Measurements from ENCODE around the gene FGD3. TPM values are rescaled to one million over a fixed set of nuclear protein-coding genes. Genes with fewer than 3 reads are reported as not detected.
"Not testable (repeated sequence)": the region's sequence is repeated elsewhere in the genome, so short reads cannot be mapped to it uniquely, and the experiment has no call there.

FGD3 gene
- 100 to 1,000 TPM; 104 to 107 TPM for total RNA-seq

- POLR2A ChIA-PET, result interaction anchor here (1.1 to 1.2 kb wide), 2 partner anchors 17 to 151 kb away, joined by 3 to 4 read pairs; no protein-coding TSS in a partner anchor
- peaks cover 39% of the 10 kb centered on the region for H3K4me1 Mint-ChIP-seq (ENCODE audit: low read depth)
- peak; percentile 52 for DNase-seq
These were observed at the start of gene FGD3 for GRCh38 chr9:92947268-92948037. Gene FGD3 (plus strand): TSS chr9:92947523. CDS start chr9:92976257, 28,734 bp downstream.

DNA sequence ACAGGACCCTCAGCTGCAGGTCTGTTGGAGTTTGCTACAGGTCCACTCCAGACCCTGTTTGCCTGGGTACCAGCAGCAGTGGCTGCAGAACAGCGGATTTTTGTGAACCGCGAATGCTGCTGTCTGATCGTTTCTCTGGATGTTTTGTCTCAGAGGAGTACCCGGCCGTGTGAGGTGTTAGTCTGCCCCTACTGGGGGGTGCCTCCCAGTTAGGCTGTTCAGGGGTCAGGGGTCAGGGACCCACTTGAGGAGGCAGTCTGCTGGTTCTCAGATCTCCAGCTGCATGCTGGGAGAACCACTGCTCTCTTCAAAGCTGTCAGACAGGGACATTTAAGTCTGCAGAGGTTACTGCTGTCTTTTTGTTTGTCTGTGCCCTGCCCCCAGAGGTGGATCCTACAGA, 42.2 kb upstream of the FGD3 start:
- H3K27ac Mint-ChIP-seq; H3K27me3 Mint-ChIP-seq (ENCODE audit: low read depth); H3K9me3 Mint-ChIP-seq (ENCODE audit: insufficient read depth); POLR2A ChIA-PET; DNase-seq; H3K36me3 Mint-ChIP-seq (ENCODE audit: low read depth); H3K4me3 Mint-ChIP-seq; CTCF ChIA-PET; H3K4me1 Mint-ChIP-seq (ENCODE audit: low read depth); ATAC-seq: not testable (repeated sequence)

More at GRCh38 chr9:92947268-92948037, at the start of gene FGD3:
- Mint-ChIP-seq H3K36me3 (ENCODE audit: low read depth) (peaks cover 5% of the 10 kb centered on the region), H3K9me3 (ENCODE audit: insufficient read depth) (no peaks in the 10 kb centered on the region), H3K4me3 (peak within 1 kb of the TSS; percentile 76), H3K27ac (peak within 1 kb of the TSS; percentile 63), H3K27me3 (ENCODE audit: low read depth) (peaks cover 8% of the 10 kb centered on the region)
- CTCF ChIA-PET, result no interaction called here
- ATAC-seq, result peak; percentile 91

DNA sequence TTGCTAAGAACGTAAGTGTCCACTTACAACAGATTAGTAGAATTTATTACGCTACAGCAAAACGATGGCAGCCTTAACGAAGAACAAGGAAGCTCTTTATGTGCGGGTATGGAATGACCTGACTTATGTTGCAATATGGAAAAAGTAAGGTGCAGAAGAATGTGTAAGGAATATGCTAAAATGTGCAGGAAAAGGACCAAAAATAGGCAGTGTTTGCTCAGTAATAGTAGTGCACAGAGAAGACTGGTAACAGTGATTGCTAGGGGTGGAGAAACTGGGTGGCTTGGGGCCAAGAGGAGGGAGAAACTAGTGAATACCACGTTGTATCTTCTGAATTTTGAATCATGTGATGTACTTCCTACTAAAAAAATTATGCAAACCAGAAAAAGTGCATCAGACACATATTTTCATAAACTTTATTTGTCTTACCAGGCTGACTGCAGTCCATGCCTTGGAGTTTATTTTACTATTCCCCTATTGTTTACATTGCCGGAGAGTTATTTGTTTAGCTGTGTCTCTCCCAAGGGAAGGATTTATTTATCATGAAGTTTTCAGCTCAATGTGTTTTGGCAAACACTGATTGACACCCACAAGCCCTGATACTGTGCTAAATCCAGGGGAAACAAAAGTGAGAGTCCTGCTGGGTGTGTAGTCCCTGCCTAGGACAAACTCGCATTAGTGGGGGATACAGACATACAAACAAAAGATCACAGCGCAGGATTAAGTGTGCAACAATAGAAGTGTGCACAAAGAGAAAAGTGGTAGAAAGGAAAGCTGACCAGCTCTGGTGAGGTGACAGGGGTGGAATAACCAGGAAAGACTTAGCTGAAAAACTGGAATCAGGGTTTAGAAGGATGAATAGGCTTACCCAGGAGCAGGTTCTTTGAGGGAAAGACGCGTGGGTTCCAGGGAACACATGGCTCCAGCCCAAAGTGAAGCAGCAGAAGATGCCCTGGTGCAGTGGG, 35.5 kb upstream of the FGD3 start:
- Mint-ChIP-seq H3K4me3 (no peak overlapping the region), H3K4me1 (ENCODE audit: low read depth) (no peaks in the 10 kb centered on the region)

GRCh38 chr9:92917176-92917800, 30.0 kb upstream of the FGD3 start:
- ChIA-PET POLR2A (no interaction called here), CTCF (no interaction called here)
- peaks cover 6% of the 10 kb centered on the region for H3K27me3 Mint-ChIP-seq (ENCODE audit: low read depth)
- DNase-seq (no peak), ATAC-seq (no peak)
- no peaks in the 10 kb centered on the region for H3K9me3 Mint-ChIP-seq (ENCODE audit: insufficient read depth)
- H3K4me1 Mint-ChIP-seq (ENCODE audit: low read depth), result no peaks in the 10 kb centered on the region
- no peak overlapping the region for H3K4me3 Mint-ChIP-seq
- H3K36me3 Mint-ChIP-seq (ENCODE audit: low read depth), result no peaks in the 10 kb centered on the region
- H3K27ac Mint-ChIP-seq, result no peak overlapping the region

More for the DNA sequence above, 35.5 kb upstream of the FGD3 start:
- H3K27ac Mint-ChIP-seq, result no peak overlapping the region
- POLR2A ChIA-PET, result no interaction called here
- no peak for DNase-seq
- ATAC-seq, result no peak
- no peaks in the 10 kb centered on the region for H3K36me3 Mint-ChIP-seq (ENCODE audit: low read depth)
- H3K9me3 Mint-ChIP-seq (ENCODE audit: insufficient read depth), result no peaks in the 10 kb centered on the region
- peaks cover 10% of the 10 kb centered on the region for H3K27me3 Mint-ChIP-seq (ENCODE audit: low read depth)
- CTCF ChIA-PET, result no interaction called here

DNA sequence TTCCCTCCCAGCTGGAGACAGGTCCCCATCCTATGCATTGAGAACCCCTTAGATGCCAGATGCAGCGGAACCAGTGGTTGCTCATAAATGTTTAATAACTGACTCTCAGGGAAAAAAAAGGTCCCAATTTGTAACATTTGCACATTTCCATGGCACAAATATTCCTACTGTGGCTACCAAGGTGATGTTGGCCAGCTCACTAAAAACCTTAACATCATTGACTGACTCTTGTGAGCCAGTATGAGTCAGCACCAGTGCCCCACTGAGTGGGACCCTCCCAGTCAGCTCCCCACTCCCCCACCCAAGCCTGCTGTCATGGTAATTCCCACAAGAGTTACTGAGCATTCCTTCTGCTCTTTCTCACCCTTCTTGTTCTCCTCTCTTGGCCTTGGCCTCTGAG, 26.9 kb upstream of the FGD3 start:
- no peak for ATAC-seq
- Mint-ChIP-seq H3K27me3 (ENCODE audit: low read depth) (peaks cover 6% of the 10 kb centered on the region), H3K4me3 (no peak overlapping the region), H3K27ac (no peak overlapping the region), H3K36me3 (ENCODE audit: low read depth) (no peaks in the 10 kb centered on the region), H3K4me1 (ENCODE audit: low read depth) (no peaks in the 10 kb centered on the region), H3K9me3 (ENCODE audit: insufficient read depth) (no peaks in the 10 kb centered on the region)
- CTCF ChIA-PET, result no interaction called here
- POLR2A ChIA-PET, result interaction anchor here (0.9 kb wide), 1 partner anchor 34 kb away, joined by 3 read pairs; no protein-coding TSS in a partner anchor
- DNase-seq, result no peak

GRCh38 chr9:92931606-92932005, 15.7 kb upstream of the FGD3 start:
- Mint-ChIP-seq H3K27me3 (ENCODE audit: low read depth) (peaks cover 6% of the 10 kb centered on the region), H3K4me1 (ENCODE audit: low read depth) (no peaks in the 10 kb centered on the region), H3K4me3 (no peak overlapping the region), H3K9me3 (ENCODE audit: insufficient read depth) (no peaks in the 10 kb centered on the region), H3K36me3 (ENCODE audit: low read depth) (no peaks in the 10 kb centered on the region), H3K27ac (no peak overlapping the region)
- ChIA-PET CTCF (no interaction called here), POLR2A (no interaction called here)
- no peak for DNase-seq
- ATAC-seq, result no peak

GRCh38 chr9:92934321-92934720, 13.0 kb upstream of the FGD3 start:
- no peaks in the 10 kb centered on the region for H3K4me1 Mint-ChIP-seq (ENCODE audit: low read depth)
- peaks cover 13% of the 10 kb centered on the region for H3K27me3 Mint-ChIP-seq (ENCODE audit: low read depth)
- no peak for DNase-seq
- no peak overlapping the region for H3K27ac Mint-ChIP-seq
- H3K36me3 Mint-ChIP-seq (ENCODE audit: low read depth), result no peaks in the 10 kb centered on the region
- H3K9me3 Mint-ChIP-seq (ENCODE audit: insufficient read depth), result no peaks in the 10 kb centered on the region
- POLR2A ChIA-PET, result no interaction called here
- ATAC-seq, result no peak
- CTCF ChIA-PET, result no interaction called here
- no peak overlapping the region for H3K4me3 Mint-ChIP-seq

DNA sequence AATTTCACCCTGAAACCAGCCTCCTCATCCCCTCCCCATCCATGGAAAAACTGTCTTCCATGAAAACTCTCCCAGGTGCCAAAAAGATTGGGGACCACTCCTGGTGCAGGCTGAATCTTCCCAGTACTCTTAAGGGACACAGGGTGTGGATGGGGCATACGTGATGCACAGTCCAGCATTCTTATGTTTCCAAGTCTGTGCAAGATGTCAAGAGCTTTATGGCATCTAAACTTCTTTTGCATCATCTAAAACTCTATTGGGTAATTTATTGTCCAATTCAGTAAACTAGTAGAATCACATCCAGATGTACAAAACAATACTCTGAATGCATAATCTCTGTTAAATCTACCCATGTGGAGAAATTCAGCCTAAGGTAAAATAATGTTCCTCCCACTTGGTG, 9.3 kb upstream of the FGD3 start:
- Mint-ChIP-seq H3K36me3 (ENCODE audit: low read depth) (no peaks in the 10 kb centered on the region), H3K27ac (no peak overlapping the region), H3K27me3 (ENCODE audit: low read depth) (peaks cover 11% of the 10 kb centered on the region), H3K4me1 (ENCODE audit: low read depth) (no peaks in the 10 kb centered on the region), H3K9me3 (ENCODE audit: insufficient read depth) (no peaks in the 10 kb centered on the region), H3K4me3 (no peak overlapping the region)
- ATAC-seq (no peak), DNase-seq (no peak)
- ChIA-PET POLR2A (no interaction called here), CTCF (no interaction called here)

DNA sequence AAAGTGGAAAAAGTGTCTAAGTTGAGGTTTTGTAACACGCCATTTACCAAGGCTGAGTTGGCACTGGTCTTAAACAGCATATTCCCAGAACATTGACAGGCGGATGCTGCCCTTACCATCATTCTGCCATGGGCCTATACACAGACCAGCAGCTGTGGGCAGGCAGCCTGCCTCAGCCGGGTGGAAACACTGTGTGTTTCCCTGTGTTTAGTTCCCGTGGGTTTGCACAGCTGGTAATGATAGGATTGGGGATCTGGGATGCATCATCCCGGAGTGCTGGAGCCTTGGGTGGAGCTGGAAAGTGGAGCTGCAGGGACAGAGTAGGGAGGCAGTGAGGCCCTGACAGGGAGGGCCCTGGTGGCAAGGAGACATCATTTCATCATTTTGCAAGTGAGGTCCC, 5.5 kb upstream of the FGD3 start:
- CTCF ChIA-PET, result no interaction called here
- H3K4me3 Mint-ChIP-seq, result no peak overlapping the region
- peaks cover 13% of the 10 kb centered on the region for H3K27me3 Mint-ChIP-seq (ENCODE audit: low read depth)
- H3K4me1 Mint-ChIP-seq (ENCODE audit: low read depth), result peaks cover 5% of the 10 kb centered on the region
- H3K36me3 Mint-ChIP-seq (ENCODE audit: low read depth), result peaks cover 5% of the 10 kb centered on the region
- H3K9me3 Mint-ChIP-seq (ENCODE audit: insufficient read depth), result no peaks in the 10 kb centered on the region
- no peak overlapping the region for H3K27ac Mint-ChIP-seq
- POLR2A ChIA-PET, result no interaction called here
- ATAC-seq (no peak), DNase-seq (no peak)

GRCh38 chr9:92942688-92943616, 4.4 kb upstream of the FGD3 start:
- H3K27ac Mint-ChIP-seq, result no peak overlapping the region
- H3K4me1 Mint-ChIP-seq (ENCODE audit: low read depth), result peaks cover 14% of the 10 kb centered on the region
- no peak overlapping the region for H3K4me3 Mint-ChIP-seq
- no peaks in the 10 kb centered on the region for H3K9me3 Mint-ChIP-seq (ENCODE audit: insufficient read depth)
- DNase-seq (no peak), ATAC-seq (no peak)
- peaks cover 5% of the 10 kb centered on the region for H3K36me3 Mint-ChIP-seq (ENCODE audit: low read depth)
- CTCF ChIA-PET, result interaction anchor here (0.8 kb wide), 1 partner anchor 10 kb away, joined by 3 read pairs; no protein-coding TSS in a partner anchor
- POLR2A ChIA-PET, result no interaction called here
- peaks cover 13% of the 10 kb centered on the region for H3K27me3 Mint-ChIP-seq (ENCODE audit: low read depth)

GRCh38 chr9:92944921-92945320, 2.4 kb upstream of the FGD3 start:
- Mint-ChIP-seq H3K9me3 (ENCODE audit: insufficient read depth) (no peaks in the 10 kb centered on the region), H3K4me3 (no peak overlapping the region), H3K36me3 (ENCODE audit: low read depth) (peaks cover 5% of the 10 kb centered on the region), H3K4me1 (ENCODE audit: low read depth) (peaks cover 25% of the 10 kb centered on the region), H3K27ac (no peak overlapping the region), H3K27me3 (ENCODE audit: low read depth) (peaks cover 8% of the 10 kb centered on the region)
- ATAC-seq (no peak), DNase-seq (no peak)
- POLR2A ChIA-PET, result interaction anchor here (0.7 kb wide), 1 partner anchor 10 kb away, joined by 3 read pairs; no protein-coding TSS in a partner anchor
- CTCF ChIA-PET, result no interaction called here

All from activated CD8-positive, alpha-beta T cell treated with anti-CD3 and anti-CD28 coated beads, Interleukin-2, amount 10 ng/mL, durations not matched to agents 7 days and 5 days (primary cell).